MM.1S (cell line): ENCODE measurements around the gene MRM1.

ENCODE experiments used
- DNase-seq: peaks from one replicate; pipeline ENCODE4 v3.0.0-alpha.2; 2015
- H2AFZ ChIP-seq: fragments of 300-600 bp; sonication (generic); 2 replicates; pipeline ENCODE4 v1.6.0; 2016; ENCODE audit warnings: antibody characterized with exemption, low read length
- H3F3A ChIP-seq: fragments of 300-600 bp; sonication (generic); 2 replicates; pipeline ENCODE4 v1.6.1; 2016; ENCODE audit warnings: mild to moderate bottlenecking, antibody characterized with exemption, low read length, moderate library complexity, mixed read lengths; ENCODE audit not compliant: insufficient read depth
- H3K27ac ChIP-seq: fragments of 300-600 bp; sonication (generic); 2 replicates; pipeline ENCODE4 v1.5.1; 2016; ENCODE audit warnings: mild to moderate bottlenecking, low read length
- H3K27me3 ChIP-seq: fragments of 300-600 bp; sonication (generic); replicated peaks from 2 replicates; pipeline ENCODE4 v1.6.0; 2016; ENCODE audit warnings: low read length; ENCODE audit not compliant: insufficient read depth
- H3K36me3 ChIP-seq: fragments of 300-600 bp; sonication (generic); replicated peaks from 2 replicates; pipeline ENCODE4 v1.6.1; 2016; ENCODE audit warnings: mild to moderate bottlenecking, low read length, mixed read lengths; ENCODE audit not compliant: insufficient read depth
- H3K4me1 ChIP-seq: fragments of 300-600 bp; sonication (generic); 2 replicates; pipeline ENCODE4 v1.6.1; 2016; ENCODE audit warnings: low read length, mixed read lengths
- H3K4me2 ChIP-seq: fragments of 300-600 bp; sonication (generic); 2 replicates; pipeline ENCODE4 v1.6.0; 2016; ENCODE audit warnings: low read depth, low read length
- H3K4me3 ChIP-seq: fragments of 300-600 bp; sonication (generic); 2 replicates; pipeline ENCODE4 v1.5.1; 2016; ENCODE audit warnings: low read length, mixed read lengths
- H3K79me2 ChIP-seq: fragments of 300-600 bp; sonication (generic); 2 replicates; pipeline ENCODE4 v1.6.1; 2016; ENCODE audit warnings: mixed run types, low read length, mixed read lengths
- H3K9ac ChIP-seq: fragments of 300-600 bp; sonication (generic); 2 replicates; pipeline ENCODE4 v1.6.1; 2016; ENCODE audit warnings: low read length, mixed read lengths
- H3K9me2 ChIP-seq: fragments of 300-600 bp; sonication (generic); replicated peaks from 2 replicates; pipeline ENCODE4 v1.6.1; 2016; ENCODE audit warnings: mild to moderate bottlenecking, low read length, mixed read lengths; ENCODE audit not compliant: insufficient read depth
- H3K9me3 ChIP-seq: fragments of 300-600 bp; sonication (generic); replicated peaks from 2 replicates; pipeline ENCODE4 v1.6.1; 2016; ENCODE audit warnings: mild to moderate bottlenecking, low read length, mixed read lengths; ENCODE audit not compliant: insufficient read depth
- H4K20me1 ChIP-seq: fragments of 300-600 bp; sonication (generic); 2 replicates; pipeline ENCODE4 v1.6.1; 2016; ENCODE audit warnings: mild to moderate bottlenecking, low read length, moderate library complexity, mixed read lengths; ENCODE audit not compliant: insufficient read depth
- CTCF ChIP-seq: fragments of 300-600 bp; sonication (generic); IDR thresholded peaks from 2 replicates; pipeline ENCODE4 v1.5.1; 2016; ENCODE audit warnings: antibody characterized with exemption, low read length, mixed read lengths
- EZH2 ChIP-seq: fragments of 300-600 bp; sonication (generic); optimal IDR thresholded peaks from 2 replicates; pipeline ENCODE3; 2017; ENCODE audit warnings: low read depth, mild to moderate bottlenecking, antibody characterized with exemption, low read length, mixed read lengths
- EZH2phosphoT487 ChIP-seq: fragments of 300-600 bp; sonication (generic); IDR thresholded peaks from 2 replicates; pipeline ENCODE4 v1.6.1; 2018; ENCODE audit warnings: antibody characterized with exemption, low read length

The MRM1 gene

GRCh38 chr17:36594626-36595401 lies 6.6 kb upstream of the MRM1 start:
- Histone ChIP-seq H2AFZ (no peak overlapping the region), H3K9me2 (no peaks in the 10 kb centered on the region), H3K27ac (no peak overlapping the region), H3K4me2 (no peak overlapping the region), H3K9ac (no peak overlapping the region), H3K4me3 (no peak overlapping the region), H3F3A (peaks cover 14% of the 10 kb centered on the region), H4K20me1 (no peaks in the 10 kb centered on the region), H3K9me3 (no peaks in the 10 kb centered on the region), H3K79me2 (peaks cover 5% of the 10 kb centered on the region; the same call in 1 of the 2 replicates), H3K4me1 (peaks cover 5% of the 10 kb centered on the region; the same call in 1 of the 2 replicates), H3K27me3 (no peaks in the 10 kb centered on the region), H3K36me3 (no peaks in the 10 kb centered on the region)
- no peak for DNase-seq
- no peak for TF ChIP-seq CTCF
- TF ChIP-seq EZH2phosphoT487, result no peak
- TF ChIP-seq EZH2, result no peak

GRCh38 chr17:36597226-36597625 lies 4.2 kb upstream of the MRM1 start:
- no peak for TF ChIP-seq EZH2phosphoT487
- no peak for TF ChIP-seq EZH2
- no peak for TF ChIP-seq CTCF
- H3K9me3 ChIP-seq, result no peaks in the 10 kb centered on the region
- H3K4me2 ChIP-seq, result no peak overlapping the region
- no peaks in the 10 kb centered on the region for H3F3A ChIP-seq
- H4K20me1 ChIP-seq, result no peaks in the 10 kb centered on the region
- no peak overlapping the region for H2AFZ ChIP-seq
- H3K9me2 ChIP-seq, result no peaks in the 10 kb centered on the region
- H3K79me2 ChIP-seq, result peaks cover 12% of the 10 kb centered on the region
- H3K4me1 ChIP-seq, result peaks cover 7% of the 10 kb centered on the region
- no peaks in the 10 kb centered on the region for H3K27me3 ChIP-seq
- H3K36me3 ChIP-seq, result no peaks in the 10 kb centered on the region
- no peak overlapping the region for H3K27ac ChIP-seq
- H3K9ac ChIP-seq, result no peak overlapping the region
- no peak for DNase-seq
- no peak overlapping the region for H3K4me3 ChIP-seq

GRCh38 chr17:36597866-36598777 lies 3.3 kb upstream of the MRM1 start:
- no peaks in the 10 kb centered on the region for H3K27me3 ChIP-seq
- H3K4me2 ChIP-seq, result no peak overlapping the region
- H4K20me1 ChIP-seq, result no peaks in the 10 kb centered on the region
- peaks cover 7% of the 10 kb centered on the region for H3K4me1 ChIP-seq
- no peak overlapping the region for H3K4me3 ChIP-seq
- no peak overlapping the region for H2AFZ ChIP-seq
- H3F3A ChIP-seq, result no peaks in the 10 kb centered on the region
- no peak for DNase-seq
- no peak overlapping the region for H3K9ac ChIP-seq
- peaks cover 14% of the 10 kb centered on the region for H3K79me2 ChIP-seq
- no peak overlapping the region for H3K27ac ChIP-seq
- H3K9me2 ChIP-seq, result no peaks in the 10 kb centered on the region
- no peaks in the 10 kb centered on the region for H3K36me3 ChIP-seq
- no peaks in the 10 kb centered on the region for H3K9me3 ChIP-seq
- TF ChIP-seq EZH2, result no peak
- TF ChIP-seq EZH2phosphoT487, result no peak
- no peak for TF ChIP-seq CTCF
